Hematopoietic multipotent progenitor cell treated with erythropoietin and hydrocortisone succinate and interleukin-3 and kit ligand, for 6 days (in vitro differentiated cells): ENCODE measurements around the gene PKP4.

ENCODE experiments used
- DNase-seq: peaks from one replicate; pipeline ENCODE4 v3.0.0-alpha.2; 2015

Gene PKP4

GRCh38 chr2:158610059-158610458, 153.3 kb downstream of the PKP4 start:
- no peak for DNase-seq

GRCh38 chr2:158616480-158617000, 159.8 kb downstream of the PKP4 start:
- DNase-seq, result no peak

- DNase-seq, result no peak
Measured at GRCh38 chr2:158618891-158619490, 162.2 kb downstream of the PKP4 start.

- peak; percentile 46 for DNase-seq
Measured at GRCh38 chr2:158619496-158619895, 162.7 kb downstream of the PKP4 start.

- no peak for DNase-seq
Measured at GRCh38 chr2:158620656-158621055, 163.9 kb downstream of the PKP4 start.

- DNase-seq, result no peak
Measured at GRCh38 chr2:158624071-158624667, 167.4 kb downstream of the PKP4 start.

GRCh38 chr2:158624961-158625360, 168.2 kb downstream of the PKP4 start:
- no peak for DNase-seq

- DNase-seq, result no peak
Measured at GRCh38 chr2:158629116-158629515, 172.4 kb downstream of the PKP4 start.

- no peak for DNase-seq
Measured at GRCh38 chr2:158633261-158633660, 176.5 kb downstream of the PKP4 start.

- DNase-seq, result no peak
Measured at GRCh38 chr2:158634627-158635026, 177.9 kb downstream of the PKP4 start.

- DNase-seq, result no peak
Measured at GRCh38 chr2:158635961-158636601, 179.3 kb downstream of the PKP4 start.

GRCh38 chr2:158637357-158637756, 180.6 kb downstream of the PKP4 start:
- DNase-seq, result no peak

- DNase-seq, result no peak
Measured at GRCh38 chr2:158644139-158644538, 187.4 kb downstream of the PKP4 start.

- DNase-seq, result no peak
Measured at GRCh38 chr2:158645299-158645698, 188.5 kb downstream of the PKP4 start.

GRCh38 chr2:158647436-158648231, 190.9 kb downstream of the PKP4 start:
- DNase-seq, result no peak

GRCh38 chr2:158649846-158650245, 193.1 kb downstream of the PKP4 start:
- no peak for DNase-seq

GRCh38 chr2:158650646-158651357, 194.1 kb downstream of the PKP4 start:
- peak; percentile 2 for DNase-seq

GRCh38 chr2:158651358-158652057, 194.8 kb downstream of the PKP4 start:
- no peak for DNase-seq

GRCh38 chr2:158655628-158656027, 198.9 kb downstream of the PKP4 start:
- DNase-seq, result no peak

GRCh38 chr2:158656492-158657229, 199.9 kb downstream of the PKP4 start:
- DNase-seq, result no peak

- no peak for DNase-seq
Measured at GRCh38 chr2:158658396-158658795, 201.6 kb downstream of the PKP4 start.
